ENCODE data around the gene NEMP1. TPM values are rescaled to one million over a fixed set of nuclear protein-coding genes. Genes with fewer than 3 reads are reported as not detected.

The NEMP1 gene
- total and polyA plus RNA-seq, 2 of the 13 experiments (the other 11 are each of a cell fraction or from before 2014, with no cell fraction given) = 11.4 to 12.9 TPM

DNA sequence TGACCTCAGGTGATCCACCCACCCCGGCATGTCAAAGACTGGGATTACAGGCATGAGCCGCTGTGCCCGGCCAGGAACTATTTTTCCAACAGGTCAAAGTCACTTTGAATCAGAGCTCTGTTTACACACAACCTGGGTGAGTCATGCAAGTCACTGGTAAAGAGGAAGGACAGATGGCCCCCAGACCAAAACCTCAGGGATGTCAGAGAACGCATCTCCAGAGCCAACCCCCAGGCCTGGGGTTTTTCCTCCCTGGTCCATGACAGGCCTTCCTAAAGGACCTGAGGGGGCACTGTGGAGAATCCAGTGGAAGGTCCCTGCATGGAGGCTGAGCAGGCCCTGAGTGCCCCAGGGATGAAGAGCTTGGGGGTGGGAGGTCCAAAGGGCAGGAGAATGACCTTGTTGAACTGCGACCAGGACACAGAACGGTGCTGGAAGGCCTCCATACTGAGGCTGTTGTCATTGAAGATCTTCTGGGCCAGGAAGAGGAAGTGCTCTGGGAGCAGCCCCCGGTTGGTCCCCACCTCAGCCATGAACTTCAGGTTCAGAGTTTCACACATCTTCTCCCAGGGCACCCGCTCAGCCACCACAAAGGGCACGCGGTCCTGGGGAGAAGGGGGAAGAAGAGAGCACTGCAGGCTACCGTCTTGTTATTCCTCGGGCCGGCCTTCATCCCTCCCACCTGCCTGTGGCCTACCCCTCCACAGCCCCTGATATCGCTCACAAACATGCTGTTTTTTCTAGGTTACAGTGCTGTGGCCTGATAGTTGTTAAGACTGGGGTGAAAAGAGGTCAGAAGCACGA, 23.5 kb upstream of the NEMP1 start (continued):
- TF ChIP-seq ZNF441 (CRISPR knock-in tag; IDR thresholded peaks at IDR 0.05; ENCODE audit: borderline replicate concordance) (peak; percentile 14; the same call in 1 of the 2 replicates), DNMT1 (CRISPR knock-in tag; IDR thresholded peaks at IDR 0.05) (no peak), PHF8 (CRISPR knock-in tag; IDR thresholded peaks at IDR 0.05) (peak; percentile 29; the same call in 1 of the 2 replicates), CEBPB (IDR thresholded peaks at IDR 0.05; ENCODE audit: borderline replicate concordance, low read depth, low read length) (no peak), HOXD1 (CRISPR knock-in tag; IDR thresholded peaks at IDR 0.05) (no peak; the same call in 1 of the 2 replicates), SAFB2 (CRISPR knock-in tag; IDR thresholded peaks at IDR 0.05; ENCODE audit: borderline replicate concordance, low read depth) (no peak), PCBP2 (optimal IDR thresholded peaks at IDR 0.05; ENCODE audit: low read depth, low read length, poor library complexity, severe bottlenecking) (no peak), MED1 (CRISPR knock-in tag; IDR thresholded peaks at IDR 0.05) (peak; percentile 65), ZNF709 (CRISPR knock-in tag; IDR thresholded peaks at IDR 0.05) (no peak), SP2 (CRISPR knock-in tag; IDR thresholded peaks at IDR 0.05) (no peak), ZNF749 (CRISPR knock-in tag; IDR thresholded peaks at IDR 0.05; ENCODE audit: borderline replicate concordance) (no peak), ZNF256 (CRISPR knock-in tag; conservative IDR thresholded peaks at IDR 0.05) (0 out of 2 replicates have a peak, but pooled peaks have one; percentile 52), SMAD1 (CRISPR knock-in tag; IDR thresholded peaks at IDR 0.05; ENCODE audit: borderline replicate concordance, low read depth) (peak; percentile 58; the same call in 1 of the 2 replicates), ZFP90 (CRISPR knock-in tag; IDR thresholded peaks at IDR 0.05; ENCODE audit: borderline replicate concordance) (no peak), PITX1 (CRISPR knock-in tag; IDR thresholded peaks at IDR 0.05) (peak; percentile 90), RARG (CRISPR knock-in tag; IDR thresholded peaks at IDR 0.05; ENCODE audit: low read depth) (no peak), ZNF768 (CRISPR knock-in tag; IDR thresholded peaks at IDR 0.05) (no peak; the same call in 1 of the 2 replicates), ZSCAN20 (CRISPR knock-in tag; IDR thresholded peaks at IDR 0.05; ENCODE audit: borderline replicate concordance) (0 out of 2 replicates have a peak, but pooled peaks have one; percentile 13), ZNF678 (CRISPR knock-in tag; IDR thresholded peaks at IDR 0.05) (no peak), JUND (CRISPR knock-in tag; IDR thresholded peaks at IDR 0.05) (peak; percentile 97), KMT2B (CRISPR knock-in tag; IDR thresholded peaks at IDR 0.05) (peak; percentile 26), ATAD3A (CRISPR knock-in tag; IDR thresholded peaks at IDR 0.05) (no peak)
- TF ChIP-seq, protein P1, sequence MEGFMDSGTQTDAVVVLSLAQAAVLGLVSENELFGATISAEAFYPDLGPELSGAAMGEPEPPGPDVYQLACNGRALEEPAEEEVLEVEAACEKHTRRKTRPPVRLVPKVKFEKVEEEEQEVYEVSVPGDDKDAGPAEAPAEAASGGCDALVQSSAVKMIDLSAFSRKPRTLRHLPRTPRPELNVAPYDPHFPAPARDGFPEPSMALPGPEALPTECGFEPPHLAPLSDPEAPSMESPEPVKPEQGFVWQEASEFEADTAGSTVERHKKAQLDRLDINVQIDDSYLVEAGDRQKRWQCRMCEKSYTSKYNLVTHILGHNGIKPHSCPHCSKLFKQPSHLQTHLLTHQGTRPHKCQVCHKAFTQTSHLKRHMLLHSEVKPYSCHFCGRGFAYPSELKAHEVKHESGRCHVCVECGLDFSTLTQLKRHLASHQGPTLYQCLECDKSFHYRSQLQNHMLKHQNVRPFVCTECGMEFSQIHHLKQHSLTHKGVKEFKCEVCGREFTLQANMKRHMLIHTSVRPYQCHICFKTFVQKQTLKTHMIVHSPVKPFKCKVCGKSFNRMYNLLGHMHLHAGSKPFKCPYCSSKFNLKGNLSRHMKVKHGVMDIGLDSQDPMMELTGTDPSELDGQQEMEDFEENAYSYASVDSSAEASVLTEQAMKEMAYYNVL (CRISPR knock-in tag; IDR thresholded peaks at IDR 0.05; ENCODE audit: borderline replicate concordance) = peak; percentile 80; the same call in 1 of the 2 replicates
- TF ChIP-seq, protein P2, sequence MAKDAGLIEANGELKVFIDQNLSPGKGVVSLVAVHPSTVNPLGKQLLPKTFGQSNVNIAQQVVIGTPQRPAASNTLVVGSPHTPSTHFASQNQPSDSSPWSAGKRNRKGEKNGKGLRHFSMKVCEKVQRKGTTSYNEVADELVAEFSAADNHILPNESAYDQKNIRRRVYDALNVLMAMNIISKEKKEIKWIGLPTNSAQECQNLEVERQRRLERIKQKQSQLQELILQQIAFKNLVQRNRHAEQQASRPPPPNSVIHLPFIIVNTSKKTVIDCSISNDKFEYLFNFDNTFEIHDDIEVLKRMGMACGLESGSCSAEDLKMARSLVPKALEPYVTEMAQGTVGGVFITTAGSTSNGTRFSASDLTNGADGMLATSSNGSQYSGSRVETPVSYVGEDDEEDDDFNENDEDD (CRISPR knock-in tag; IDR thresholded peaks at IDR 0.05; ENCODE audit: borderline replicate concordance) = peak; percentile 17; the same call in 1 of the 2 replicates
- TF ChIP-seq, protein P3, sequence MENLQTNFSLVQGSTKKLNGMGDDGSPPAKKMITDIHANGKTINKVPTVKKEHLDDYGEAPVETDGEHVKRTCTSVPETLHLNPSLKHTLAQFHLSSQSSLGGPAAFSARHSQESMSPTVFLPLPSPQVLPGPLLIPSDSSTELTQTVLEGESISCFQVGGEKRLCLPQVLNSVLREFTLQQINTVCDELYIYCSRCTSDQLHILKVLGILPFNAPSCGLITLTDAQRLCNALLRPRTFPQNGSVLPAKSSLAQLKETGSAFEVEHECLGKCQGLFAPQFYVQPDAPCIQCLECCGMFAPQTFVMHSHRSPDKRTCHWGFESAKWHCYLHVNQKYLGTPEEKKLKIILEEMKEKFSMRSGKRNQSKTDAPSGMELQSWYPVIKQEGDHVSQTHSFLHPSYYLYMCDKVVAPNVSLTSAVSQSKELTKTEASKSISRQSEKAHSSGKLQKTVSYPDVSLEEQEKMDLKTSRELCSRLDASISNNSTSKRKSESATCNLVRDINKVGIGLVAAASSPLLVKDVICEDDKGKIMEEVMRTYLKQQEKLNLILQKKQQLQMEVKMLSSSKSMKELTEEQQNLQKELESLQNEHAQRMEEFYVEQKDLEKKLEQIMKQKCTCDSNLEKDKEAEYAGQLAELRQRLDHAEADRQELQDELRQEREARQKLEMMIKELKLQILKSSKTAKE (CRISPR knock-in tag; IDR thresholded peaks at IDR 0.05; ENCODE audit: borderline replicate concordance) = peak; percentile 40; the same call in 1 of the 2 replicates

Measured in HepG2 (cell line).